ENCODE data around the gene TRAPPC6A. TPM values are rescaled to one million over a fixed set of nuclear protein-coding genes. Genes with fewer than 3 reads are reported as not detected.

Gene TRAPPC6A
- total and polyA plus RNA-seq, 2 of the 13 experiments (the other 11 are each of a cell fraction or from before 2014, with no cell fraction given), result 6.5 to 21.0 TPM

DNA sequence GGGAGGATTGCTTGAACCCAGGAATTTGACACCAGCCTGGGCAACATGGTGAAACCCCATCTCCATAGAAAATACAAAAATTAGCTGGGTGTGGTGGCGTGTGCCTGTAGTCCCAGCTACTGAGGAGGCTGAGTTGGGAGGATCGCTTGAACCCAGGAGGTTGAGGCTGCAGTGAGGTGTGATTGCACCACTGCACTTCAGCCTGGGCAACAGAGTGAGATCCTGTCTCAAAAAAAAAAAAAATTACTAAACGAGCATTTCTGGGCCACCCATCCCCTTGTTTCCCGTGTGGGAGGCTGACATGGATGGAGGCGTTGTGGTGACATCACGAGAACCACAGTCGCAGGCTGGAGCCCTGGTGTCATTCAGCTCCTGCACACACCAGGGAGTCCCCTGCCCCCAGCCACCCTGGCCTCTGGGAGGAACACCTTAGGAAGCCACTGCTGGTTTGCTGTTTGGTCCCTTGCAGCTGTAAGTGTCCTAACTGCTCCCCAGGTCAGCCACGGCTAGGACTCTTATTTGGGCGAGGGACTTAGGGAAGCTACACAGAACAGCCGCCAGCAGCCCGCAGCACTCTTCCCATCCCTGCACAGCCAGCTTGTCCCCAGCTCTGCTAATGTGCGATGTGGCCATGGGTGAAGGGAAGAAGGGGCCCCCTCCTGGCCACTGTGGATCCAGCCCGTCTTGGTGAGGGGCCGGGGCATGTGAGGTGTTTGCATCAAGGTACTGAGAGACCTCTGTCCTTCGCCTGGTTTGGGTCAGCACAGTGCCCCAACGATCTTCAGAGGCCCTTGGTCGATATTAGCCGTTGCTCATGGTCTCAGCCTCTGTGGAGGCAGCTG lies 30.0 kb downstream of the TRAPPC6A start:
- Histone ChIP-seq H3K4me3 (replicated peaks in 1 of 3; ENCODE audit: insufficient read depth in 1 of 3, low read depth in 2 of 3, low read length in 3 of 3) (no peak overlapping the region), H3K27ac (ENCODE audit: extremely low read length, insufficient read depth, low read length) (no peak overlapping the region), H3K27me3 (ENCODE audit: control insufficient read depth in 1 of 2, insufficient read depth in 2 of 2, low read length in 2 of 2) (no peaks in the 10 kb centered on the region), H3K79me2 (ENCODE audit: insufficient read depth, low read length) (no peaks in the 10 kb centered on the region), H3K4me2 (ENCODE audit: low read depth, low read length) (no peak overlapping the region), H3K9me3 (ENCODE audit: low read length) (no peaks in the 10 kb centered on the region), H3K9ac (ENCODE audit: insufficient read depth, low read depth, low read length) (no peak overlapping the region), H3K4me1 (ENCODE audit: insufficient read depth, low read length) (peaks cover 17% of the 10 kb centered on the region), H3K36me3 (replicated peaks in 1 of 2; ENCODE audit: control insufficient read depth in 1 of 2, insufficient read depth in 2 of 2, low read length in 2 of 2) (0 out of 5 replicates have a peak, but pooled peaks cover 1 to 2% of the 10 kb centered on the region in 2 experiments), H2AFZ (ENCODE audit: low read length) (no peak overlapping the region), H4K20me1 (ENCODE audit: insufficient read depth, low read length) (no peaks in the 10 kb centered on the region)
- ATAC-seq (peak; percentile 28), FAIRE-seq (no peak), DNase-seq (ENCODE audit: low spot score) (no peak)
- POLR2A ChIA-PET, result no interaction called here
- intact Hi-C loops (cut with micrococcal nuclease; ENCODE audit: unreplicated experiment), result no loop called here
- 81% methylated on average over 16 of the region's 18 CpGs for WGBS (ENCODE audit: low lambda C conversion rate)
- no TSS peak for BruUV-seq (replicated peaks)
- in situ Hi-C loops (cut with HindIII; ENCODE audit: extremely low pct_ligation_motif_present, low pct_unique_long_range_greater_than_20kb), result no loop called here
- CTCF ChIA-PET (ENCODE audit: low intra/inter-chr PET ratio, low total read pairs), result no interaction called here
- TF ChIP-seq ZNF451 (CRISPR knock-in tag; IDR thresholded peaks at IDR 0.05) (no peak), ZNF282 (IDR thresholded peaks at IDR 0.05; ENCODE audit: partially characterized antibody) (no peak), GTF3A (CRISPR knock-in tag; conservative IDR thresholded peaks at IDR 0.05) (no peak), ZFX (CRISPR knock-in tag; IDR thresholded peaks at IDR 0.05; ENCODE audit: low read depth) (no peak), KLF9 (CRISPR knock-in tag; IDR thresholded peaks at IDR 0.05; ENCODE audit: low read depth) (no peak), ZNF337 (CRISPR knock-in tag; IDR thresholded peaks at IDR 0.05; ENCODE audit: borderline replicate concordance, low read depth) (no peak), ZIK1 (CRISPR knock-in tag; IDR thresholded peaks at IDR 0.05; ENCODE audit: borderline replicate concordance, low read depth) (no peak), ZNF782 (CRISPR knock-in tag; IDR thresholded peaks at IDR 0.05; ENCODE audit: borderline replicate concordance) (no peak), MEIS2 (CRISPR knock-in tag; IDR thresholded peaks at IDR 0.05) (no peak)
- TF ChIP-seq, protein P1, sequence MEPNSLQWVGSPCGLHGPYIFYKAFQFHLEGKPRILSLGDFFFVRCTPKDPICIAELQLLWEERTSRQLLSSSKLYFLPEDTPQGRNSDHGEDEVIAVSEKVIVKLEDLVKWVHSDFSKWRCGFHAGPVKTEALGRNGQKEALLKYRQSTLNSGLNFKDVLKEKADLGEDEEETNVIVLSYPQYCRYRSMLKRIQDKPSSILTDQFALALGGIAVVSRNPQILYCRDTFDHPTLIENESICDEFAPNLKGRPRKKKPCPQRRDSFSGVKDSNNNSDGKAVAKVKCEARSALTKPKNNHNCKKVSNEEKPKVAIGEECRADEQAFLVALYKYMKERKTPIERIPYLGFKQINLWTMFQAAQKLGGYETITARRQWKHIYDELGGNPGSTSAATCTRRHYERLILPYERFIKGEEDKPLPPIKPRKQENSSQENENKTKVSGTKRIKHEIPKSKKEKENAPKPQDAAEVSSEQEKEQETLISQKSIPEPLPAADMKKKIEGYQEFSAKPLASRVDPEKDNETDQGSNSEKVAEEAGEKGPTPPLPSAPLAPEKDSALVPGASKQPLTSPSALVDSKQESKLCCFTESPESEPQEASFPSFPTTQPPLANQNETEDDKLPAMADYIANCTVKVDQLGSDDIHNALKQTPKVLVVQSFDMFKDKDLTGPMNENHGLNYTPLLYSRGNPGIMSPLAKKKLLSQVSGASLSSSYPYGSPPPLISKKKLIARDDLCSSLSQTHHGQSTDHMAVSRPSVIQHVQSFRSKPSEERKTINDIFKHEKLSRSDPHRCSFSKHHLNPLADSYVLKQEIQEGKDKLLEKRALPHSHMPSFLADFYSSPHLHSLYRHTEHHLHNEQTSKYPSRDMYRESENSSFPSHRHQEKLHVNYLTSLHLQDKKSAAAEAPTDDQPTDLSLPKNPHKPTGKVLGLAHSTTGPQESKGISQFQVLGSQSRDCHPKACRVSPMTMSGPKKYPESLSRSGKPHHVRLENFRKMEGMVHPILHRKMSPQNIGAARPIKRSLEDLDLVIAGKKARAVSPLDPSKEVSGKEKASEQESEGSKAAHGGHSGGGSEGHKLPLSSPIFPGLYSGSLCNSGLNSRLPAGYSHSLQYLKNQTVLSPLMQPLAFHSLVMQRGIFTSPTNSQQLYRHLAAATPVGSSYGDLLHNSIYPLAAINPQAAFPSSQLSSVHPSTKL (CRISPR knock-in tag; IDR thresholded peaks at IDR 0.05), result no peak
- TF ChIP-seq, protein P2, sequence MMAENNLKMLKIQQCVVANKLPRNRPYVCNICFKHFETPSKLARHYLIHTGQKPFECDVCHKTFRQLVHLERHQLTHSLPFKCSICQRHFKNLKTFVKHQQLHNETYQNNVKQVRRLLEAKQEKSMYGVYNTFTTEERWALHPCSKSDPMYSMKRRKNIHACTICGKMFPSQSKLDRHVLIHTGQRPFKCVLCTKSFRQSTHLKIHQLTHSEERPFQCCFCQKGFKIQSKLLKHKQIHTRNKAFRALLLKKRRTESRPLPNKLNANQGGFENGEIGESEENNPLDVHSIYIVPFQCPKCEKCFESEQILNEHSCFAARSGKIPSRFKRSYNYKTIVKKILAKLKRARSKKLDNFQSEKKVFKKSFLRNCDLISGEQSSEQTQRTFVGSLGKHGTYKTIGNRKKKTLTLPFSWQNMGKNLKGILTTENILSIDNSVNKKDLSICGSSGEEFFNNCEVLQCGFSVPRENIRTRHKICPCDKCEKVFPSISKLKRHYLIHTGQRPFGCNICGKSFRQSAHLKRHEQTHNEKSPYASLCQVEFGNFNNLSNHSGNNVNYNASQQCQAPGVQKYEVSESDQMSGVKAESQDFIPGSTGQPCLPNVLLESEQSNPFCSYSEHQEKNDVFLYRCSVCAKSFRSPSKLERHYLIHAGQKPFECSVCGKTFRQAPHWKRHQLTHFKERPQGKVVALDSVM (CRISPR knock-in tag; IDR thresholded peaks at IDR 0.05), result peak; percentile 42; the same call in 1 of the 2 replicates
- TF ChIP-seq, protein P3, sequence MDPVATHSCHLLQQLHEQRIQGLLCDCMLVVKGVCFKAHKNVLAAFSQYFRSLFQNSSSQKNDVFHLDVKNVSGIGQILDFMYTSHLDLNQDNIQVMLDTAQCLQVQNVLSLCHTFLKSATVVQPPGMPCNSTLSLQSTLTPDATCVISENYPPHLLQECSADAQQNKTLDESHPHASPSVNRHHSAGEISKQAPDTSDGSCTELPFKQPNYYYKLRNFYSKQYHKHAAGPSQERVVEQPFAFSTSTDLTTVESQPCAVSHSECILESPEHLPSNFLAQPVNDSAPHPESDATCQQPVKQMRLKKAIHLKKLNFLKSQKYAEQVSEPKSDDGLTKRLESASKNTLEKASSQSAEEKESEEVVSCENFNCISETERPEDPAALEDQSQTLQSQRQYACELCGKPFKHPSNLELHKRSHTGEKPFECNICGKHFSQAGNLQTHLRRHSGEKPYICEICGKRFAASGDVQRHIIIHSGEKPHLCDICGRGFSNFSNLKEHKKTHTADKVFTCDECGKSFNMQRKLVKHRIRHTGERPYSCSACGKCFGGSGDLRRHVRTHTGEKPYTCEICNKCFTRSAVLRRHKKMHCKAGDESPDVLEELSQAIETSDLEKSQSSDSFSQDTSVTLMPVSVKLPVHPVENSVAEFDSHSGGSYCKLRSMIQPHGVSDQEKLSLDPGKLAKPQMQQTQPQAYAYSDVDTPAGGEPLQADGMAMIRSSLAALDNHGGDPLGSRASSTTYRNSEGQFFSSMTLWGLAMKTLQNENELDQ (CRISPR knock-in tag; IDR thresholded peaks at IDR 0.05; ENCODE audit: borderline replicate concordance), result no peak
- TF ChIP-seq, protein P4, sequence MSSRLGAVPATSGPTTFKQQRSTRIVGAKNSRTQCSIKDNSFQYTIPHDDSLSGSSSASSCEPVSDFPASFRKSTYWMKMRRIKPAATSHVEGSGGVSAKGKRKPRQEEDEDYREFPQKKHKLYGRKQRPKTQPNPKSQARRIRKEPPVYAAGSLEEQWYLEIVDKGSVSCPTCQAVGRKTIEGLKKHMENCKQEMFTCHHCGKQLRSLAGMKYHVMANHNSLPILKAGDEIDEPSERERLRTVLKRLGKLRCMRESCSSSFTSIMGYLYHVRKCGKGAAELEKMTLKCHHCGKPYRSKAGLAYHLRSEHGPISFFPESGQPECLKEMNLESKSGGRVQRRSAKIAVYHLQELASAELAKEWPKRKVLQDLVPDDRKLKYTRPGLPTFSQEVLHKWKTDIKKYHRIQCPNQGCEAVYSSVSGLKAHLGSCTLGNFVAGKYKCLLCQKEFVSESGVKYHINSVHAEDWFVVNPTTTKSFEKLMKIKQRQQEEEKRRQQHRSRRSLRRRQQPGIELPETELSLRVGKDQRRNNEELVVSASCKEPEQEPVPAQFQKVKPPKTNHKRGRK (CRISPR knock-in tag; IDR thresholded peaks at IDR 0.05), result no peak

Data from HepG2 (cell line).